ENCODE measurements around the gene PTPRN2. TPM values are rescaled to one million over a fixed set of nuclear protein-coding genes. Genes with fewer than 3 reads are reported as not detected.

Gene PTPRN2
- polyA plus RNA-seq, 1 of the 3 experiments (the other 2 are of a cell fraction) = 4.0 TPM

GRCh38 chr7:158065340-158065739 is 522.3 kb downstream of the PTPRN2 start:
- no peak for DNase-seq
- ChIA-PET POLR2A (no interaction called here), CTCF (interaction anchor here (0.8 kb wide), 1 partner anchor 320 kb away, joined by 3 read pairs; no protein-coding TSS in a partner anchor)
- 30% methylated on average over 12 of the region's 12 CpGs for WGBS (ENCODE audit: low lambda C conversion rate)
- TF ChIP-seq ZBTB33 (IDR thresholded peaks at IDR 0.05; ENCODE audit: borderline replicate concordance, low read depth) (no peak), USF2 (IDR thresholded peaks at IDR 0.05; ENCODE audit: borderline replicate concordance, low read depth, low read length) (no peak), NRF1 (IDR thresholded peaks at IDR 0.05; ENCODE audit: low read depth, low read length) (no peak), JUND (IDR thresholded peaks at IDR 0.05) (no peak), GATA2 (CRISPR knock-in tag; IDR thresholded peaks at IDR 0.05) (no peak), TCF12 (IDR thresholded peaks at IDR 0.05) (no peak), FOXM1 (IDR thresholded peaks at IDR 0.05; ENCODE audit: low read depth) (no peak), FOSL2 (IDR thresholded peaks at IDR 0.05; ENCODE audit: borderline replicate concordance, low read depth) (no peak), MXI1 (IDR thresholded peaks at IDR 0.05; ENCODE audit: low read depth, low read length) (no peak), POLR2AphosphoS5 (IDR thresholded peaks at IDR 0.05; ENCODE audit: low read depth, low read length) (no peak), RXRA (IDR thresholded peaks at IDR 0.05; ENCODE audit: borderline replicate concordance, low read depth) (no peak), GABPA (IDR thresholded peaks at IDR 0.05; ENCODE audit: low read depth) (no peak), FOXJ3 (CRISPR knock-in tag; IDR thresholded peaks at IDR 0.05) (no peak)
- no peak overlapping the region for H2AFZ ChIP-seq (ENCODE audit: low read depth)
- H3K27ac ChIP-seq (ENCODE audit: low read depth in 2 of 2, low read length in 1 of 2) = no peak overlapping the region
- H3K27me3 ChIP-seq (ENCODE audit: insufficient read depth) = no peaks in the 10 kb centered on the region
- peaks cover 0 to 18% of the 10 kb centered on the region in 2 experiments; a peak in 2 of 4 replicates for H3K4me1 ChIP-seq (ENCODE audit: control insufficient read depth in 1 of 2, insufficient read depth in 2 of 2, low read depth in 1 of 2, low read length in 1 of 2)
- H3K36me3 ChIP-seq (replicated peaks in 1 of 2; ENCODE audit: control insufficient read depth in 1 of 2, insufficient read depth in 2 of 2, low read length in 1 of 2) = no peaks in the 10 kb centered on the region
- H3K9me3 ChIP-seq = no peaks in the 10 kb centered on the region
- no peaks in the 10 kb centered on the region for H3F3A ChIP-seq (replicated peaks; ENCODE audit: insufficient read depth)
- H4K20me1 ChIP-seq (ENCODE audit: insufficient read depth) = no peaks in the 10 kb centered on the region
- H3K4me3 ChIP-seq (ENCODE audit: low read depth in 2 of 2, low read length in 1 of 2) = no peak overlapping the region
- no peak overlapping the region for H3K9ac ChIP-seq
- H3K9me2 ChIP-seq = no peaks in the 10 kb centered on the region
- no peak overlapping the region for H3K4me2 ChIP-seq
- no peaks in the 10 kb centered on the region for H3K79me2 ChIP-seq (ENCODE audit: insufficient read depth)

DNA sequence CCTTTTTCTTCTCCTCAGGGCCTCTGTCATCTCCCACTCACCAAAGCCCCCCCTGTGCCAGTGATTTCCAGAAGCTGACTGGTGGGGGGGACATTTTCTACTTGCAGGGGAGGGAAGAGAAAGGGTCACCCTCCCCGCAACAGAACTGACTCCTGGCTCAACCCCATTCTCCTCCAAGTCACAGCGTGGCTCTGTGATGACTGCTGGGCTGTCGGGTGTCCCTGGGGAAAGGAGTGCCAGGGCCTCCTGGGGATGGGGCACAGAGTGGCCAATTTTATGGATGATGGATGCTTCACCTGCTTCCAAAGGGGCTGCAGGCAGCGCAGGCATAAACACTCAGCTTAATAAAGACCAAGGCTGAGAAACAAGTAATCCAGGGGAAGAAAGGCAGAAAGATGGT is 523.0 kb downstream of the PTPRN2 start:
- POLR2A ChIA-PET = no interaction called here
- Histone ChIP-seq H3K4me2 (no peak overlapping the region), H3K4me3 (ENCODE audit: low read depth in 2 of 2, low read length in 1 of 2) (no peak overlapping the region), H3K27me3 (ENCODE audit: insufficient read depth) (no peaks in the 10 kb centered on the region), H3K9ac (no peak overlapping the region), H3K27ac (ENCODE audit: low read depth in 2 of 2, low read length in 1 of 2) (no peak overlapping the region), H3K36me3 (replicated peaks in 1 of 2; ENCODE audit: control insufficient read depth in 1 of 2, insufficient read depth in 2 of 2, low read length in 1 of 2) (no peaks in the 10 kb centered on the region), H3K4me1 (ENCODE audit: control insufficient read depth in 1 of 2, insufficient read depth in 2 of 2, low read depth in 1 of 2, low read length in 1 of 2) (peaks cover 0 to 18% of the 10 kb centered on the region in 2 experiments; a peak in 2 of 4 replicates), H2AFZ (ENCODE audit: low read depth) (no peak overlapping the region), H3K79me2 (ENCODE audit: insufficient read depth) (no peaks in the 10 kb centered on the region), H4K20me1 (ENCODE audit: insufficient read depth) (no peaks in the 10 kb centered on the region), H3K9me3 (no peaks in the 10 kb centered on the region), H3F3A (replicated peaks; ENCODE audit: insufficient read depth) (no peaks in the 10 kb centered on the region), H3K9me2 (no peaks in the 10 kb centered on the region)
- CTCF ChIA-PET = interaction anchor here (0.8 kb wide), 1 partner anchor 321 kb away, joined by 3 read pairs; no protein-coding TSS in a partner anchor
- WGBS (ENCODE audit: low lambda C conversion rate) = 49% methylated on average over 4 of the region's 4 CpGs
- DNase-seq = no peak
- TF ChIP-seq, protein P1, sequence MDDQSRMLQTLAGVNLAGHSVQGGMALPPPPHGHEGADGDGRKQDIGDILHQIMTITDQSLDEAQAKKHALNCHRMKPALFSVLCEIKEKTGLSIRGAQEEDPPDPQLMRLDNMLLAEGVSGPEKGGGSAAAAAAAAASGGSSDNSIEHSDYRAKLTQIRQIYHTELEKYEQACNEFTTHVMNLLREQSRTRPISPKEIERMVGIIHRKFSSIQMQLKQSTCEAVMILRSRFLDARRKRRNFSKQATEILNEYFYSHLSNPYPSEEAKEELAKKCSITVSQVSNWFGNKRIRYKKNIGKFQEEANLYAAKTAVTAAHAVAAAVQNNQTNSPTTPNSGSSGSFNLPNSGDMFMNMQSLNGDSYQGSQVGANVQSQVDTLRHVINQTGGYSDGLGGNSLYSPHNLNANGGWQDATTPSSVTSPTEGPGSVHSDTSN (IDR thresholded peaks at IDR 0.05) = no peak
- TF ChIP-seq TCF12 (IDR thresholded peaks at IDR 0.05) (no peak), MAX (IDR thresholded peaks at IDR 0.05; ENCODE audit: low read depth) (no peak), ZBTB33 (IDR thresholded peaks at IDR 0.05; ENCODE audit: borderline replicate concordance, low read depth) (no peak), FOSL2 (IDR thresholded peaks at IDR 0.05; ENCODE audit: borderline replicate concordance, low read depth) (no peak), FOXJ3 (CRISPR knock-in tag; IDR thresholded peaks at IDR 0.05) (no peak), YY1 (IDR thresholded peaks at IDR 0.05; ENCODE audit: low read depth) (no peak), USF1 (IDR thresholded peaks at IDR 0.05; ENCODE audit: borderline replicate concordance, low read depth) (no peak), POLR2AphosphoS5 (IDR thresholded peaks at IDR 0.05; ENCODE audit: low read depth, low read length) (no peak), NFIC (IDR thresholded peaks at IDR 0.05; ENCODE audit: borderline replicate concordance) (no peak), RFX5 (IDR thresholded peaks at IDR 0.05; ENCODE audit: low read length) (no peak), RXRA (IDR thresholded peaks at IDR 0.05; ENCODE audit: borderline replicate concordance, low read depth) (no peak)
